Stimulated activated CD8-positive, alpha-beta memory T cell treated with anti-CD3 and anti-CD28 coated beads, Interleukin-15, amount 100 ng/mL, for 48 hours (primary cell): ENCODE results near the gene ZMAT5.

ENCODE experiments used
- DNase-seq, 2 donors: peaks; one replicate each; pipeline ENCODE4 v3.0.0-alpha.2; 2020; ENCODE audit warnings: low read depth in 2 of 2

Gene ZMAT5

DNA sequence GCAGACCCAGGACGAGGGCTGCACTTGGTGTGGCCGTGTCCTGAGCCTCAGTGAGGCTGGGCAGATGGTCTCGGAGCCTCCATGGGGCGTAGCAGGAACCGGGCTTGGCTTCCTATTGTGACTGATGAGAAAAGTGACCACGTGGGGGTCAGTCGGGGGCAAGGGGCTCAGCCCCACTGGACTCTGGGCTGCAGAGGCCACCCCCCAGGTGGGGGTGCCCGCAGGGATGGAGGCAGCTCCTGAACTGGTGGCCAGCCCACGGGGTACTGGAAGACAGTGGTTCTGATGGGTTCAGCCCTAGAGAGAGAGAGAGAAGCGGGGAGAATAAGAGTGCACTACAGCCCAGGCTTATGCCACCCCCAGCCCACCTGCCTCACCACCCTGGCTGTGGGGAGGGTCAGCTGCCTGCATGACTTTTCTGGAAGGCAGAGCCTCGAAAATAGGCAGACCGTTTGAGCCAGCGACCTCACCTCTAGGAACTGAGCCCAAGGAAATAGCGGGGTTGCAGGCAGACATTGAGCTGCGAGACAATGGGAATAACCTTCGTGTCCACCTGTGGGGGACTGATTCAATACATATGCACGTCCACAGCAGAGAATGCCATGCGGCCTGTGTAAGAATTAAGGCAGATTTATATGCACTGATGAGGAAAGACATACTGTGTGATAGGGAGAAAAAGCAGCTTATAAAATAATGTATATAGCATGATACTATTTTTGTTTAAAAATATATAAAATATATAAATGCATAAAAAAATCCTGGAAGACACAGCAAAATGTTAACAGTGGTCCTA is 35.6 kb downstream of the ZMAT5 start:
- no peak for DNase-seq

DNA sequence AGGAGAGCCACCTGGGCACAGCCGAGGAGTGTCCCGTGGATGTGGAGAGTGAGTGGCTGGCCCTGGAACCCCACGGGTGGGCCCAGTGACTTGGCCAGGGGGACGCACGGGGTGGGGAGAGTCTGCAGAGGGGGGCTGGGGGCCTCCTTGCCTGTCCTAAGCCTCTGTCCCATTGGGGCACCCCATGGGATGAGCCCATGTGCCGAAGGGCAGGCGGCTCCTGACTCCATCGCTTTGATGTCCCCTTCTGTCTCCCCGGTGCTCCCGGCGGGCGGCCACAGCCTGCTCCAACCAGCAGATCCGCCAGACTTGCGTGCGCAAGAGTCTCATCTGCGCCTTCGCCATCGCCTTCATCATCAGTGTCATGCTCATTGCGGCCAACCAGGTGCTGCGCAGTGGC is 37.6 kb downstream of the ZMAT5 start:
- no peak for DNase-seq

DNA sequence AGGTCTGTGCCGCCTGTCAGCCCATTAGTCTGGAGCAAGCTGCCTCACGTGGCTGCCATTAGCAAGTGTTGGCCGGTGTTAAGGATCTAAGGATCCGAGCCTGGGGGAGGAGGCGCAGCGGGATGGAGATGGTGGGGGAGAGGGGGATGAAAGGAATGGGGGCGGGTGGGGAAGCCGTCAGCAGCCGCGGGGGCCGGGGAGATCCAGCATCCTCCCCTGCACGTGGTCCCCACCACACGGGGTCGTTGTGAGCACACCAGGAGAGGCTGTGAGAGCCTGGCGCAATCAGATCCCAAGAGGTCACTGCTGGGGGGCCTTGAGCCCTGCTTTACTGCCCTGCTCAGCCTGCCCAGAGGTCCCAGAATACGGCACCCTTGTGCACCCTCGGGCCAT is 39.7 kb downstream of the ZMAT5 start:
- no peak for DNase-seq

DNA sequence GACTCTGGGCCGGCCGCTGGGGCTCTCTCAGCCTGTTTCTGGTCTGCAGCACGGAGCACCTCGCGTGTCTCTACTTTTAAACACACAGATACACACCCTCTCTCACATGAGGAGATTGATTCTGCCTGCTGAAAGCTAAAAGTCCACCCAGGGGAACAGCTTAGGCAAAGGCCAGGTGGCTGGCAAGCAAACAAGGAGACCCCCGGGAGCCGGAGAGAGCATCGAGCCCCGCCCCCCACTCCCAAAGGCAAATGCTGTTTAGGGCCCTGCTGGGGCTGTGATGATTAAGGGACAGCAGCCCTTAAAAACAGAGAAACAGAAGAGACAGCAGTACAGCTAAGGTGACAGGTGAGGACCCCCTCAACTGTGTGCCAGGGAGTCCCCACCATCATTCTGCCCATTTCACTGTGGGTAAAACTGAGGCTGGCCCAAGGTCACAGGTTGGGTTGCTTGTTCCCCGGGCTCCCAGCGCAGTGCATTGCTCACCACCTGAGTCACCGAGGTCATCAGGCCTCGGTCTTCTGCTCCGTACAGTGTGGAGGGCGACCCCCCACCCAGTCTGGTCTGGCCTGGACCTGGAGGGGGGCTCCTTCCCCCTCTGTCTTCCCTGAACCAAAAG is 40.2 kb downstream of the ZMAT5 start:
- DNase-seq = no peak

DNA sequence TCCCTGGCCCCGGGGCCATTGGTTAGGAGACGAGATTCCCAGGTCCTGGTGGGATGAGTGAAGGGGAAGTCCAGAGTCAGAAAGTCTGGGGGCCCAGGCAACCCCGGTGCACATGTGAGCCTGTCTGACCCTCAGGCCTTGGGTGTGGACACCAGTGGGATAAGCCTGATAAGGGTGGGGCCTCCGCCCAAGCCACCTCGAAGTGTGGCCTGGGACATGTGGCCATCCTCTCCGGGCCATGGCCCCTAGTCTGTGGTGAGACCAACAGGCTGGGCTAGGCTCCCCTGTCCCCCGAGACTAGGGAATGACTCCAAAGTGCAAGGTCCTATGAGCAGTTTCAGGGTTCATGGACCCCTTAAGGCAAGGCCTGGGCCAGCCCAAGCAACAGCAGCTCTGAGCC is 40.7 kb downstream of the ZMAT5 start:
- DNase-seq = no peak

DNA sequence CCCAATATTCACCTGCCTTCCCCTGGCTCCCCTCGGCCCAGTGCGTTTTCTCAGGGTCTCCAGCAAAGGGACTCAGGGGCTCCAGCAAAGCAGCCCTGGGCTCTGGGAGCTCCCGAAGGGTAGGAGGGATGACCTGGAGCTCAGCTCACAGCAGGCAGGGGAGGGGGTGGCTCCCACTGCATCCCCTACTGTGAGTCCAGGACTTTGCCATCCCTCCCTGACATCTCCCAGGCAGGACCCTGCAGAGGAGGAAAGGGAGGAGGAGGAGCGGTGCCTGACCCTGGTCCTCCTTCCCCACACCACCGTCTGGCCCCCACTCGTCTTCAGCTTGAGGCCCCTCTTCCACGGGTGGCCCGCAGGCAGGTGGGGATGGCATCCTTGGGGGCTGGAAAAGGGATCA is 42.0 kb downstream of the ZMAT5 start:
- no peak for DNase-seq

DNA sequence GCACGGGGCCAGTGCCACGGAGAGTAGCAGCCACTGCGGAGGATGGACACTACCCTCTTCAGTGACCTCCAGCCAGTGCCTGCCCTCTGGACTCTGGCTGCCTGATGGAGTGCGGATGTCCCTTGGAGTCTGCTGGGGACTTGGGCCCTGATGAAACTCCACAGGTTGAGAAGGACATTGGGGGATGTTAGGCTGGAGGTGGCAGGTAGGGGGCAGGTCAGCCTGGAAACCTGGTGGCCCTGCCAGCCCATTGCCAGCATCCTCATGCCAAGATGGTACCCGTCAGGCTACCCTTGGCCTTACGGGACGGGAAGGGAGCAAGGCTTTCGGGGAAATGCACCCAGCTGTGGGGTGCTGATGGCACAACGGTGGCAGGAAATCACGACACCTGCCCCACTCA is 43.0 kb downstream of the ZMAT5 start:
- no peak for DNase-seq

DNA sequence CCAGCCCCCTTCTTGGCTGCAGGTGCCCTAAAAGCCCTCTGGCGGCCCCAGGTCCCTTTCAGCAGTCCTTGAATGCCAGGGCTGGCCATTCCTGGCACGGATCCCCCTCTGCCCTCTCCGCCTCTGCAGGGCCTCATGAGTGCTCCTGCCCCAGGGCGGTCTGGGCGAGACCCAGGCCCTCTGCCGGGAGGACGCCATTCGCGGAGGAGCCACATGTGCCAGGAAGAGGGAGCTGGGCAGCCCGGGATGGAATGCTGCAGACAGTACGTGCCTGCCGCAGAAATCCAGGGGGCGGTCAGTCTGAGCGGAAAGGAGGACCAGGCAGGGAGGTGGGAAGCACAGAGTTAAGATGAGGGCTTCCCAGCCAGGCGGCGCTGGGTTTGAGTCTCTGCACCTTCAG is 44.2 kb downstream of the ZMAT5 start:
- DNase-seq = no peak

DNA sequence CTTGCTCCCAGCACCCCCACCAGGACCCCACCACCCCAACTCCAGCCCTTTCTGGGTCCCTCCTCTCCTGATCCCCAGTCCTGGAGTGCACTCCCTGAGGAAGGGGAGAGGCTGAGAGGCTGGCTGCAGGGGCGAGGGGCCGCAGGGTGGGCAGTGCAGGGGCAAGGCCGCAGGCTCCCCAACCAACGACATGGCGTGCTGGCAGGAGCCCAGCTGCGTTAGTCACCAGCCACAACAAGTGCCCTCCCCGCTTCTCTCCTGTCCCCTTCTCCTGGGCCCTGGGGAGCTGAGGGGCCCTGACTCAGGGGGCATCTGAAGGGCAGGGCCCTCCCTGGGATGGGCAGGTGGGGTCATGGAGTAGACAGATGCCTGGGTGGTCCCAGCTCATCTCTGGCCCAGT is 44.7 kb downstream of the ZMAT5 start:
- DNase-seq = no peak

DNA sequence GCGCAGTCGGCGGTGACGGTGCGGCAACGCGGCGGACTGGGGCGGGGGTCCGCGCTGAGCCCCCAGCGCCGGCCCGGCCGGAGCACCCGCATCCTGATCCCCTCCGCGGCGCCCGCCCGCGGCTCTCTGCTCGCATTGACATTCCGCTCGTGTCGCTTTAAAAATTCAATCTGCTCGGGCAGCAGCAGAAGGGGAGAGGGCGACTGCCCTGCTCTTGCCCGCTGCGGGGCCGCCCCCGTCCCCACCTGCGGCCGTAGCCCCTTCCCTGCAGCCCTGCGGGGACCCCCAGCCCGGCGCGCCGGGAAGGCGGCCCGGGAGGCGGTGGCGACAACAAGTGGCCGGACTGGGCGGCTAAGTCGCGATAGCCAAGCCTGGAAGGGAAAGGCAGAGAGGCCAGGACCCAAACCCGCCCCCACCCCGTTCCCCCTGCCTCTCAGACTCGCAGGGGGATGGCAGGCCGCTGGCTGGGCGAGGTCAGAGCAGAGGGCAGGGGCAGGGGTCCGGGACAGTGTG is 45.9 kb downstream of the ZMAT5 start:
- no peak for DNase-seq

DNA sequence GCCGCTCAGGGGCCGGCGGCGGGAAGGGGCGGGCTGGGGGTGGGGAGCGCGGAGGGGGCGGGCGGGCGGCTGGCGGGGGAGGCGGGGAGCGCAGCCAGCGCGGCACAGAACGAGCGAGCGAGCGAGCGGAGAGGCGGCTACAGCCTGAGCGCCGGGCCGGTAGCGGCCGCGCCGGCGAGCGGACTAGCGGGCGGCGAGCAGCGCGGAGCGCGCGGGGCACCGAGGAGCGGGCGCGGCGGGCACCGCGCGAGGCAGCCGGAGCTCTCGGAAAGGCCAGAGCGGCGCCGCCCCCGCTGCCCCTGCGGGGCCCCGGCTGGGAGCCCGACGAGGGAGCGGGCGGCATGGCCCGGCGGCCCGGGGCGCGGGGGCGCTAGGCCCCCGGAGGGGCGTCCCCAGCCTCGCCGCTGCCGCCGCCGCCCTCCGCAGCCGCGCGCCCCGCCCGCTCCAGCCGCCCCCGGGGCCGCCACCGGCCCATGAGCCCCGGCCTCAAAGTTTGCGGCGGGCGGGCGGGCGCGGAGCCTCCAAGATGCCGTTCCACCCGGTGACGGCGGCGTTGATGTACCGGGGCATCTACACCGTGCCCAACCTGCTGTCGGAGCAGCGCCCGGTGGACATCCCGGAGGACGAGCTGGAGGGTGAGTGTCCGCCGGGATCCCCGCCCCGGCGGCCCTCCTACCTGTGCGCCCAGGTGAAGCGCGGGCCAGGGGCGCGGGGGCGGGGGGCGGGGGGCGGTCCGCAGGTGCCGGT is 46.7 kb downstream of the ZMAT5 start, which contains the start of gene CABP7:
TSS of gene CABP7 (plus strand) at position 105 of the 747 bp plus-strand sequence. CDS start at position 527, 422 bp downstream.
- no peak for DNase-seq

DNA sequence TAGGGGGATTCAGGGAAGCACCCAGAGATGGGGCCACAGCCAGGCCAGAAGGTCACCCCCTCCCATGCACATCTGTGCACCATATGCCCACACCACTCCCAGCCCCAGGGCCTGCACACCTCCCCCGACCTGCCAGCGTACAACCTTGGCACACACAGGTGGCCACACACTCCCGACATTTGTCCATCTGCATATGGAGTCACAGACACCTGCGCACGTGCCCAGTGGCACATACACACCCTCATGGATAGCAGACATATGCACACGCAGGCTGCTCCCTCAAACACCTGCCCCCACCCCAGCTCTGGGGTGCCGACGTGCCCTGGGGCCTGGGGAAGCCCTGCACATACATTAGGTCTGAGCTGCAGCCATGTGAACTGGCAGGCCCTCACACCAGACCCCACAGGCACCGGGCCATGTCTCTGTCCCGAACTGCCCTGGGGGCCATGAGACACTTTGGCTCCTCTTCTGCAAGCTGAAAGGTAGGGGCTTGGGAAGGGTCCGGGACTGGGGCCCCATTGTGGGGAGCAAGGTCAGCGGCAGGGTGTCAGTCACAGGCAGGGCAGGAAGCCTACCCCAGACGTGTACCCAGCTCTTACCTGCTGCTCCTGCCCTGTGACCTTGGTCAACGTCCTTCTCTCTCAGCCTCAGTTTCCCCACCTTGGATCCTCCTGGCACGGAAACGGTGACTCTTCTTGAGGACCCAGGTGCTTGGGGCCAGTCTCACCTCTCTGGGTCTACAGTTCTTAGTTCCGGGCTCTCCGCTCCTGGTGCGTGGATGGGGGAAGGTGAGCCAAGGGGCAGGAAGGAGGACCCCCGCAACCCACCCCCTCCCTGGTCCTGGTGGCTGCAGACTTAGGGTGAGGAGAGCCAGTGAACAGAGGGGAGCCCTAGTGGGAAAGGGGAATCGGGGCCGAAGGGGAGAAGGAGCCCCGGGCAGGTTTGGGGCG is 47.6 kb downstream of the ZMAT5 start:
- no peak for DNase-seq

DNA sequence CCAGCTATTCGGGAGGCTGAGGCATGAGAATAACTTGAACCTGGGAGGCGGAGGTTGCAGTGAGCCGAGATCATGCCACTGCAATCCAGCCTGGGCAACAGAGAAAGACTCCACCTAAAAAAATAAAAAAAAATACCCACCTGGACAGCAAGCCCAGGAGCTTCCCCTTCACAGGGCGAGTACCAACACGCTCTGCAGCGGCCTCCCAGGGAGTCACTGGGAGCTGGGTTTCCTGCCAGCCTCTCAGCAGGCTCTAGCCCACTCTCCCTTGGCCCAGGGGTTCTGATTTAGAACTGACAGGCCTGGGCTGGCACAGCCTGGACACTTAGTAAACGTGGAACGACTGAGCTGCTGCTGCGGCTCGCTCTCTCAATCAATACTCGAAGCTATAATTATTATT is 49.0 kb downstream of the ZMAT5 start:
- no peak for DNase-seq

DNA sequence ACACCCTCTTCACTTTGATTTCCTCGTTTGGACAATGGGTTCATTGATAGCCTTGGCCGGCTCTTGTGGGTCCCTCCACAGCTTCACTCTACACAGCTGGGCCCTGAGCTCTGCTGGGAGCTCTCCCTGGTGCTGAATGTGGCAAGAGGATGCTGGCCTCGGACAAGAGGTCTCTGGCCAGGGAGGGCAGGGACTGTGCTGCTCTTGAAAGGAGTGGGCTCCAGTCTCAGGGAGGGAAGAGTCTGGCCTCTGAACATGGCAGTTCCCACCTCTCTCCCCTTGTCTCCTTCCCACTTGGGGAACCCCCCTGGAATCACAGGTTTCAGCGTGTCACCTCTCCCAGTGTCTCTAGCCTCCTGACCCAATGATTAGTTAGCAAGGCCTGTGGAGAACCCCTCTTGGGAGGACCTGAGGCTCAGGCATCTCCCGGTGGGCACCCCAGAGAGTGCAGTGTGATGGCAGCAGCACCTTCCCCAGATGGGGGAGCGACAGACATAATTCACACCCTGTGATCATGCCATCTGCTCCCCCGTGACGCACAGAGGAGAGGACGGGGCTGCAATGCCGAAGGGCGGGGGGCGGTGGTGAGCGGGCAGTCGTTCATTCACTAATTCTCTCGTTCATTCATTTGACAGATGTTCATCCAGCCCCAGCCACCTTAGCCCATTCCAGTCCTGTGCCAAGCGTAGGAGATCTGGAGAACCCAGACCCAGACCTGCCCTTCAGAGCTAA is 49.8 kb downstream of the ZMAT5 start:
- no peak for DNase-seq

DNA sequence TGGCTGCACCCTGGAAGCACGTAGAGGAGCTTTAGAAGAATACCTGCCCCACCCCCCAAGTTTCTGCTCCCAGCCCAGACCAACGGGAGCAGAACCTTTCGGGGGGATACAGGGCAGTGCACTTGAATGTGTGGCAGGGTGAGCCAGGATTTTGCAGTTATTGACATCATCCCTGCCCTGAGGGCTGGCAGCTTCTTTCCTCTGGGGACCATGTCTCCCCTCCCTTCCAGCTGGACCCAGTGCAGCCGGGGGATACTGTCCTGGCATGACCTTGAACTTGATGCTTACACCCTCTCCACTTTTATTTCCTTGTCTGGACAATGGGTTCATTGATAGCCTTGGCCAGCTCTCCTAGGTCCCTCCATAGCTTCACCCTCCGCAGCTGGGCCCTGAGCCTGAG is 51.1 kb downstream of the ZMAT5 start:
- no peak for DNase-seq

DNA sequence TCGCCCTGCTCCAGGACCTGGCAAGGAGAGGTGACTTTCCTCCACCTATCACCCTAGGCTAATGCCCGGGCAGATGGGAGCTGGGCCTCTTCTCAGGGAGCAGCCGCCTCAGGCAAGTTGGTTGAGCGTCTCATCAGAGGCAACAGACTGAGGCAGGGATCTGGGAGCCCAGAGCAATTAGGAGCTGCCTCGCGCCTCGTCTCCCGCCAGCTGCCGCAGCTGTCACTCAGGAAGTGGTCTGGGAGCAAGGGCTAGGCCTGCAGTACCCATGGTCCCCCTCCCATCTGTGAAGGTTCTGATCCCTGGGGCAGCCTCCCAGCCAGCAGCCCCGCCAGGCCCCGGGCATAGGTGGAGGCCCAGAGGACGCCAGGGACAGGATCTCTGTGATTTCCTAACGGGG is 51.6 kb downstream of the ZMAT5 start:
- DNase-seq = no peak

DNA sequence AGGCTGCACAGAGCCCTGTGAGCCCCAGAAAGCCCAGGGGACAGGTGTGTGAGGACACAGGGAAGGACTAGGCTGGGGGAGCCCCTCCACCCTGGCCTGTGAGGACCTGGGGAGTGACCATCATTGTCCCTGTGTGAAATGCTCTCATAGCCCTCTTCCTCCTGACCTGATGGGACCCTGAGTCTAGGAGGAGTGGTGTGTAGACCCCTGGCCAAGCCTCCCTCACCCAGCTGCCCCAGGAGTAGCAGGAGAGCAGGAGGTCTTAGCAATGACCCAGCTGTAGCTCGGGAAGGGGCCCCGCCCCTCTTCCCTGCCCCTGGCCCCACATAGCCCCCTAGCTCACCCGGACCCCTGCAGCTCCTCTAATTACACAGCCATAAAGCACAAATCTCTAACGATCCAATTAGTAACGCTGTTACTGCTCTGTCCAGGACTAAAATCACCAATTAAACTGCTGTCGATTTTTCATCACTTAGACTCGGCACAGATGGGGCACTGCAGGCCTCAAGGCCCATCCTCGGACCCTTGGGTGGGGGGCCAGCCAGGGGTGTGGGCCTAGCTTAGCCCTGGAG is 53.6 kb downstream of the ZMAT5 start:
- no peak for DNase-seq

DNA sequence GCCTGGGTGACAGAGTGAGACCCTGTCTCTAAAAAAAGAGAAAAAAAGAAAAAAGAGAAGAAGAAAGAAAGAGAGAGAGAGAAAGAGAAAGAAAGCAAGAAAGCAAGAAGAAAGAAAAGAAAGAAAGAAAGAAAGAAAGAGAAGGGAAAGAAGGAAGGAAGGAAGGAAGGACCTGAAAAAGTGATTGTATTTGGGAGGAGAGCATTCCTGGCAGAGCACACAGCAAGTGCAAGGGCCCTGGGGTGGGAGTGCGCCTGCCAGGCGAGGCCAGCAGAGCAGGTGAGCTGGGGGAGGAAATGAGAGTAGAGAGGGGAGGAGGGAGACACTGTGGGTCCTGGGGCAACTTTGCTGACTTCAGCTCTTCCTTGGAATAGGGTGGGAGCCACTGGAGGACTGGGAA is 54.7 kb downstream of the ZMAT5 start:
- no peak for DNase-seq

DNA sequence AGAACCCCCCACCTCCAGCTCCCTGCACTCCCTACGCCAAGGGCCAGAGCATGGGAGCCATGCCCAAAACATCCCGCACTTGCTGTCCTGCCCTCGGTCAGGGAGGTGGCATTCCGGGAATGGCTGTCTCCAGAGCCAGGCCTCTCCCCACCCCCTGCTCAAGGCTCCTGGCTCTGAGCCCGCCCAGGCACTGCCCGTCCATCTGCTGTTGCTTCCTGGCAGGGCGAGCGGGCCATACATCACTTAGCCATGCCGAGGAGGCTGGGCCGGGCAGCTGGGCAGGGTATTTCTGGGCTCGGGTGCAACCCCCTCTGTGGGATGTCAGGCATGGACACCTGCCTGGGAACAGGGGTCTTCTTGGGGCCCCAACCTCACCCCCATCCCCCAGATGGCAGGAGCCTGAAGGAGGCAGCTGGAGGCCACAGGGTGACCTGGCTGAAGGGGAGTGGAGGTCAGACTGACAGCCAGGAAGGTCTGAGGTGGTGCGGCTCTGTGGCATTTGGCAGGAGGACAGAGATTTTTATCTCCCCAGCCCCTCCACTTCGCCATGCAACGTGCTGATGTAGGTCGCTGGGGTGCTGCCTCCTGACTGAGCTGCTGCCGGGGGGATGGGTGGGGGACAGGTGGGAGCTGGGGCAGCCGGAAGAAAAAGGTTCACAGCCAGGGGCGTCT is 55.7 kb downstream of the ZMAT5 start:
- no peak for DNase-seq

DNA sequence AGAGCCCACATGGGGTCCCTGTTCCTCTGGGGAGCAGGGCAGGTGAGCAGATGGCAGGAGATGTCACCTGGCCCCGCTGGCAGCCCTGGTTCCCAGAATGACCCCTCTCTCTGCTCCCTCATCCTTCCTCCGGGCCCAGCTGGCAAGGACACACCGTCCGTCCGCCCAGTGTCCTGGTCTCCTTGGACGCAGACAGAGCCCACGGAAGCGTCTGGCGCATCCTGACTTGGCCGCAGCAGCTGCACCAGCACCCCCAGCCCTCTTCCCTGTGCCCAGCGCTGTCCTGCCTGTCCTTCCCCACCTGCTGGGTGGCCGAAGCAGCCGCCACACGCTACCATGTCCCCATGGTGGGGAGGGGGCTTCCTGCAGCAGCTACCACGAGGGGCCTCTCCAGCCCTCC is 56.6 kb downstream of the ZMAT5 start:
- no peak for DNase-seq
